GM13976 (cell line): ENCODE data around the gene ADORA1.

Source experiments
- DNase-seq: peaks from one replicate; pipeline ENCODE4 v3.0.0; 2012; ENCODE audit warnings: low spot score
- CTCF ChIP-seq: IDR thresholded peaks from 2 replicates; pipeline ENCODE4 v1.5.1; 2012; ENCODE audit warnings: borderline replicate concordance, mild to moderate bottlenecking; ENCODE audit not compliant: insufficient read depth; ENCODE audit errors: extremely low read depth, missing control alignments, control extremely low read depth
- in situ Hi-C: fragments of 300-500 bp; cut with MboI; formaldehyde crosslinking; loops from one replicate; pipeline ENCODE4 v1.12.0; 2022; ENCODE audit warnings: low sequenced_read_pairs, mixed read lengths, inconsistent platforms; ENCODE audit not compliant: unreplicated experiment

Gene ADORA1

GRCh38 chr1:203126866-203127665 lies 460 bp upstream of the ADORA1 start:
- in situ Hi-C loops: no loop called here
- no peak for TF ChIP-seq CTCF
- DNase-seq: no peak

- no peak for DNase-seq
- no peak for TF ChIP-seq CTCF
- in situ Hi-C loops: no loop called here
Observed at GRCh38 chr1:203128431-203128715, 847 bp downstream of the ADORA1 start.

GRCh38 chr1:203128716-203129500 lies 1.4 kb downstream of the ADORA1 start:
- no peak for TF ChIP-seq CTCF
- no peak for DNase-seq
- in situ Hi-C loops: no loop called here

GRCh38 chr1:203129501-203130231 lies 2.1 kb downstream of the ADORA1 start:
- in situ Hi-C loops: no loop called here
- TF ChIP-seq CTCF: no peak
- DNase-seq: no peak

GRCh38 chr1:203130358-203130985 lies 2.9 kb downstream of the ADORA1 start:
- in situ Hi-C loops: no loop called here
- no peak for TF ChIP-seq CTCF
- DNase-seq: no peak

GRCh38 chr1:203131548-203132200 lies 4.1 kb downstream of the ADORA1 start:
- no peak for DNase-seq
- in situ Hi-C loops: no loop called here
- no peak for TF ChIP-seq CTCF
